Panc1 (cell line): ENCODE data around the gene DDA1. TPM values are rescaled to one million over a fixed set of nuclear protein-coding genes. Genes with fewer than 3 reads are reported as not detected.

Experiments
- ATAC-seq: fragments of 200-7000 bp; cut with Tn5 transposase; 2 replicates; pipeline ENCODE4 v1.9.1; 2020; ENCODE audit warnings: mild to moderate bottlenecking, moderate library complexity
- BruUV-seq: library from RNA; stranded (reverse); fragments of 400-500 nt; replicated peaks from 2 replicates; lab custom pipeline; 2021; lab: Mats Ljungman, UMichigan
- CTCF ChIA-PET: fragments of 300-600 bp; sonication (Branson Sonifier 250); formaldehyde crosslinking; loops from one replicate; lab custom pipeline; 2022; ENCODE audit warnings: antibody characterized with exemption; lab: Charles Lee
- POLR2A ChIA-PET: fragments of 300-600 bp; sonication (Branson Sonifier 250); formaldehyde crosslinking; loops from one replicate; lab custom pipeline; 2022; ENCODE audit warnings: antibody characterized with exemption; lab: Charles Lee
- DNase-seq: peaks from one replicate; pipeline ENCODE4 v3.0.0-alpha.2; 2010; ENCODE audit warnings: low read depth, low spot score
- H3K27ac ChIP-seq: 2 replicates; pipeline ENCODE4 v1.5.1; 2011; ENCODE audit warnings: mild to moderate bottlenecking, low read length, inconsistent platforms
- H3K27me3 ChIP-seq: fragments of 200-500 bp; sonication (Bioruptor generic); 2 replicates; pipeline ENCODE4 v1.6.0; 2014; ENCODE audit warnings: low read length, inconsistent platforms; ENCODE audit not compliant: control insufficient read depth, insufficient read depth
- H3K36me3 ChIP-seq: fragments of 200-500 bp; sonication (Bioruptor generic); 2 replicates; pipeline ENCODE4 v1.5.1; 2014; ENCODE audit warnings: inconsistent platforms, mild to moderate bottlenecking, low read length, moderate library complexity; ENCODE audit not compliant: control insufficient read depth, insufficient read depth
- H3K4me1 ChIP-seq: 2 replicates; pipeline ENCODE4 v1.5.1; 2011; ENCODE audit warnings: inconsistent platforms, mild to moderate bottlenecking, low read length, moderate library complexity; ENCODE audit not compliant: control insufficient read depth, insufficient read depth
- H3K4me3 ChIP-seq, 2 experiments: 2 replicates each; pipeline ENCODE4 v1.5.1; 2011 to 2012; ENCODE audit warnings: low read depth in 2 of 2, low read length in 2 of 2, mild to moderate bottlenecking in 2 of 2, inconsistent platforms in 1 of 2, moderate library complexity in 1 of 2
- H3K9me3 ChIP-seq: fragments of 200-500 bp; sonication (Bioruptor generic); 2 replicates; pipeline ENCODE4 v1.5.1; 2014; ENCODE audit warnings: low read depth, mild to moderate bottlenecking, inconsistent platforms, low read length, moderate library complexity; ENCODE audit not compliant: control insufficient read depth, insufficient read depth
- CTCF ChIP-seq: fragments of 450-650 bp; IDR thresholded peaks from 2 replicates; pipeline ENCODE4 v1.5.1; 2017; ENCODE audit warnings: mild to moderate bottlenecking
- POLR2AphosphoS5 ChIP-seq: IDR thresholded peaks from 2 replicates; pipeline ENCODE4 v1.6.1; 2012; ENCODE audit warnings: mild to moderate bottlenecking, low read depth, low read length, moderate library complexity
- REST ChIP-seq, 2 experiments: IDR thresholded peaks; 2 replicates each; pipeline ENCODE4 v1.6.1; 2011 to 2012; ENCODE audit warnings: low read depth in 2 of 2, control low read depth in 1 of 2, low read length in 1 of 2, mild to moderate bottlenecking in 1 of 2, moderate library complexity in 1 of 2; ENCODE audit not compliant: insufficient read depth in 1 of 2
- SIN3A ChIP-seq: IDR thresholded peaks from 2 replicates; pipeline ENCODE4 v1.6.1; 2012; ENCODE audit warnings: low read depth, mild to moderate bottlenecking, low read length, moderate library complexity, borderline replicate concordance; ENCODE audit not compliant: insufficient read depth
- TCF7L2 ChIP-seq: IDR thresholded peaks from 2 replicates; pipeline ENCODE4 v1.6.1; 2011; ENCODE audit warnings: mild to moderate bottlenecking, low read depth, low read length, inconsistent platforms
- in situ Hi-C: cut with HindIII; loops from 2 replicates; pipeline ENCODE4 v1.10.0; 2016; ENCODE audit warnings: low sequenced_read_pairs, low pct_unique_long_range_greater_than_20kb
- intact Hi-C: fragments of 100-400 bp; cut with micrococcal nuclease; formaldehyde crosslinking; loops from one replicate; pipeline ENCODE4 v1.10.0; 2022; ENCODE audit not compliant: unreplicated experiment
- total RNA-seq: library from RNA; stranded (reverse); gene quantifications from one replicate; pipeline ENCODE4 v1.2.1, GENCODE V29; 2021; ENCODE audit not compliant: unreplicated experiment

The DDA1 gene
- total RNA-seq, 1 experiment from 2014 or later, result 56.0 TPM

- no TSS peak for BruUV-seq
- Histone ChIP-seq H3K36me3 (peaks cover 4% of the 10 kb centered on the region; the same call in 1 of the 2 replicates), H3K9me3 (no peaks in the 10 kb centered on the region), H3K27me3 (no peaks in the 10 kb centered on the region), H3K27ac (no peak overlapping the region), H3K4me1 (peaks cover 4% of the 10 kb centered on the region), H3K4me3 (no peak overlapping the region)
- TF ChIP-seq POLR2AphosphoS5, result no peak
- TF ChIP-seq CTCF, result no peak
- no peak for TF ChIP-seq SIN3A
- no peak for TF ChIP-seq TCF7L2
- no peak for TF ChIP-seq REST (IDR thresholded peaks at IDR 0.05; ENCODE audit: insufficient read depth in 1 of 2, low read depth in 2 of 2, low read length in 1 of 2)
- intact Hi-C loops, result no loop called here
- ATAC-seq, result no peak
- ChIA-PET POLR2A (no interaction called here), CTCF (no interaction called here)
- in situ Hi-C loops, result no loop called here
- no peak for DNase-seq
Observed at GRCh38 chr19:17340871-17341357, 31.6 kb downstream of the DDA1 start.

GRCh38 chr19:17341386-17341785 is 32.0 kb downstream of the DDA1 start:
- no TSS peak for BruUV-seq
- no peaks in the 10 kb centered on the region for H3K9me3 ChIP-seq

More at GRCh38 chr19:17341386-17341785, 32.0 kb downstream of the DDA1 start:
- Histone ChIP-seq H3K36me3 (peaks cover 4% of the 10 kb centered on the region; the same call in 1 of the 2 replicates), H3K4me3 (no peak overlapping the region), H3K27ac (no peak overlapping the region), H3K27me3 (no peaks in the 10 kb centered on the region), H3K4me1 (peaks cover 4% of the 10 kb centered on the region)
- ChIA-PET POLR2A (no interaction called here), CTCF (no interaction called here)
- TF ChIP-seq SIN3A, result no peak
- TF ChIP-seq CTCF, result no peak
- TF ChIP-seq POLR2AphosphoS5, result no peak
- TF ChIP-seq TCF7L2, result no peak
- no peak for TF ChIP-seq REST (IDR thresholded peaks at IDR 0.05; ENCODE audit: insufficient read depth in 1 of 2, low read depth in 2 of 2, low read length in 1 of 2)
- intact Hi-C loops, result no loop called here
- no peak for DNase-seq
- in situ Hi-C loops, result no loop called here
- ATAC-seq, result no peak
